CD4-positive, CD25-positive, alpha-beta regulatory T cell (primary cell): ENCODE results near the gene MPP2. TPM values are rescaled to one million over a fixed set of nuclear protein-coding genes. Genes with fewer than 3 reads are reported as not detected.

Experiments
- ATAC-seq, 2 donors: fragments of 150-1000 bp; cut with Tn5 transposase; one replicate each; pipeline ENCODE4 v1.10.0; 2021; ENCODE audit warnings: low read depth in 2 of 2, moderate number of reproducible peaks in 2 of 2, moderate library complexity in 1 of 2
- DNase-seq, 3 donors: peaks; one replicate each; pipeline versions ENCODE4 v3.0.0 to v3.0.0-alpha.2; 2012 to 2022; ENCODE audit warnings: mixed read lengths in 1 of 3
- H3K27ac ChIP-seq: one replicate; pipeline ENCODE4 v1.7.0; 2013; ENCODE audit warnings: mild to moderate bottlenecking, low read length; ENCODE audit not compliant: insufficient read depth, poor library complexity, severe bottlenecking
- H3K27me3 ChIP-seq: one replicate; pipeline ENCODE4 v1.7.0; 2013; ENCODE audit warnings: low read length; ENCODE audit not compliant: control insufficient read depth, insufficient read depth
- H3K36me3 ChIP-seq: one replicate; pipeline ENCODE4 v1.7.0; 2013; ENCODE audit warnings: mild to moderate bottlenecking, low read length, moderate library complexity; ENCODE audit not compliant: control insufficient read depth, insufficient read depth
- H3K4me1 ChIP-seq: 2 replicates; pipeline ENCODE4 v1.7.0; 2013; ENCODE audit warnings: mild to moderate bottlenecking, low read length; ENCODE audit not compliant: insufficient read depth, control insufficient read depth, poor library complexity, severe bottlenecking
- H3K4me3 ChIP-seq: one replicate; pipeline ENCODE4 v1.7.0; 2013; ENCODE audit warnings: low read depth, mild to moderate bottlenecking, low read length, moderate library complexity
- H3K9me3 ChIP-seq, 2 experiments: 1 replicate in 1 of 2; 2 replicates in 1 of 2; pipeline ENCODE4 v1.7.0; 2013; ENCODE audit warnings: low read length in 2 of 2, mild to moderate bottlenecking in 1 of 2, moderate library complexity in 1 of 2; ENCODE audit not compliant: control insufficient read depth in 2 of 2
- H3K27ac Mint-ChIP-seq, 3 donors: one replicate each; pipeline ENCODE4 v1.8.0; 2020 to 2022; ENCODE audit warnings: mild to moderate bottlenecking in 3 of 3, mixed read lengths in 3 of 3, moderate library complexity in 2 of 3
- H3K27me3 Mint-ChIP-seq: one replicate; pipeline ENCODE4 v1.8.0; 2022; ENCODE audit warnings: mild to moderate bottlenecking, mixed read lengths
- H3K36me3 Mint-ChIP-seq: one replicate; pipeline ENCODE4 v1.8.0; 2020; ENCODE audit warnings: mixed read lengths
- H3K4me1 Mint-ChIP-seq, 4 donors: one replicate each; pipeline ENCODE4 v1.8.0; 2020 to 2022; ENCODE audit warnings: mixed read lengths in 4 of 4, mild to moderate bottlenecking in 1 of 4
- H3K4me3 Mint-ChIP-seq, 4 donors: one replicate each; pipeline ENCODE4 v1.8.0; 2020 to 2022; ENCODE audit warnings: mild to moderate bottlenecking in 4 of 4, mixed read lengths in 4 of 4, moderate library complexity in 3 of 4
- H3K9me3 Mint-ChIP-seq, 7 donors: one replicate each; pipeline ENCODE4 v1.8.0; 2020 to 2022; ENCODE audit warnings: mixed read lengths in 7 of 7, mild to moderate bottlenecking in 3 of 7, moderate library complexity in 2 of 7
- polyA plus RNA-seq, 4 donors: library from polyadenylated mRNA; unstranded; fragments of 300-500 nt; fragmentation: Illumina TruSeq; gene quantifications; one replicate each; pipeline ENCODE4 v1.2.3, GENCODE V29; 2021
- total RNA-seq: library from RNA; stranded (reverse); gene quantifications from one replicate; pipeline ENCODE4 v1.2.3, GENCODE V29; 2022

Gene MPP2
- total and polyA plus RNA-seq, 5 donors from 2014 or later: 0.47 to 1.6 TPM; not detected in 3

DNA sequence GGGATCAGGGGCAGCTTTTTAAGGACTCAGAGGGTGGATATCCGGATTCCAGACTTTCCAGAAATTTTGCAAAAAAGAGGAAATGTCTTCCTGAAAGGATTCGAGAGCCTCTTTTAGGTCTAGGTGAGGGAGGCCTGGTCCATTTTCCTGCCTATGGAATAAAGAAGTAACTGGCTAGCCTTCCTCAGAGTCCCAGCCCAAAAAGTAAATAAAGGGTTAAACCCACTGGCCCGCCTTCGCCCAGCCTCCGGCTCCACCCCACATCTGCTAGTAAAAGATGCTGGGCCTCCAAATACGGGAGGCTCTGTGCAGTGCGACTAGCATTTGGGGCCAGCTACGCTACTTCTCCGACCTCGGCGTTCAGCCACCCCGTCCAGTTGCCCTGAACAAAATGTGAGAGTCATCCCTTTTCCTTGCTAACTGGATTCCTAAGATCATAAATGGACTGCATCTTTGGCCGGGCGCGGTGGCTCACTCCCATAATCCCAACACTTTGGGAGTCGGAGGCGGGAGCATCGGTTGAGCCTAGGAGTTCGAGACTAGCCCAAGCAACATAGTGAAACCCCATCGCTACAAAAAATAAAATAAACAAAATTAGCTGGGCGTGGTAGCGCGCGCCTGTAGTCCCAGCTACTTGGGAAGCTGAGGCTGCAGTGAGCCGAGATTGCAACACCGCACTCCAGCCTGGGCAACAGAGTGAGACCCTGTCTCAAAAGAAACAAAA lies 824 bp upstream of the MPP2 start:
- H3K4me1 ChIP-seq: peaks cover 25% of the 10 kb centered on the region
- DNase-seq: peak in 2 of 3 donors; percentile 57 to 58
- Mint-ChIP-seq H3K9me3 (no peaks in the 10 kb centered on the region), H3K27ac (peak overlapping the region in 1 of 3 donors; percentile 90), H3K4me1 (peaks cover 0 to 27% (median 14%) of the 10 kb centered on the region in 4 donors), H3K36me3 (no peaks in the 10 kb centered on the region), H3K27me3 (peaks cover 65% of the 10 kb centered on the region), H3K4me3 (peak overlapping the region; percentile 2 to 88 (median 79))
- H3K27me3 ChIP-seq: peaks cover 18% of the 10 kb centered on the region
- no peak overlapping the region for H3K27ac ChIP-seq
- ATAC-seq: peak in 1 of 2 donors; percentile 46
- peak overlapping the region; percentile 44 for H3K4me3 ChIP-seq
- H3K36me3 ChIP-seq: no peaks in the 10 kb centered on the region
- H3K9me3 ChIP-seq: no peaks in the 10 kb centered on the region

- Mint-ChIP-seq H3K36me3 (no peaks in the 10 kb centered on the region), H3K27ac (peak overlapping the region in 2 of 3 donors; percentile 90 to 95), H3K27me3 (peaks cover 66% of the 10 kb centered on the region), H3K4me1 (peaks cover 0 to 27% (median 14%) of the 10 kb centered on the region in 4 donors), H3K4me3 (peak overlapping the region; percentile 74 to 92 (median 86)), H3K9me3 (no peaks in the 10 kb centered on the region)
- H3K9me3 ChIP-seq: no peaks in the 10 kb centered on the region
- peaks cover 25% of the 10 kb centered on the region for H3K4me1 ChIP-seq
- H3K27ac ChIP-seq: no peak overlapping the region
- no peaks in the 10 kb centered on the region for H3K36me3 ChIP-seq
- DNase-seq: peak in 1 of 3 donors; percentile 38
- H3K27me3 ChIP-seq: peaks cover 18% of the 10 kb centered on the region
- no peak overlapping the region for H3K4me3 ChIP-seq
- no peak for ATAC-seq
These were observed 348 bp downstream of the MPP2 start for GRCh38 chr17:43906951-43907424.

DNA sequence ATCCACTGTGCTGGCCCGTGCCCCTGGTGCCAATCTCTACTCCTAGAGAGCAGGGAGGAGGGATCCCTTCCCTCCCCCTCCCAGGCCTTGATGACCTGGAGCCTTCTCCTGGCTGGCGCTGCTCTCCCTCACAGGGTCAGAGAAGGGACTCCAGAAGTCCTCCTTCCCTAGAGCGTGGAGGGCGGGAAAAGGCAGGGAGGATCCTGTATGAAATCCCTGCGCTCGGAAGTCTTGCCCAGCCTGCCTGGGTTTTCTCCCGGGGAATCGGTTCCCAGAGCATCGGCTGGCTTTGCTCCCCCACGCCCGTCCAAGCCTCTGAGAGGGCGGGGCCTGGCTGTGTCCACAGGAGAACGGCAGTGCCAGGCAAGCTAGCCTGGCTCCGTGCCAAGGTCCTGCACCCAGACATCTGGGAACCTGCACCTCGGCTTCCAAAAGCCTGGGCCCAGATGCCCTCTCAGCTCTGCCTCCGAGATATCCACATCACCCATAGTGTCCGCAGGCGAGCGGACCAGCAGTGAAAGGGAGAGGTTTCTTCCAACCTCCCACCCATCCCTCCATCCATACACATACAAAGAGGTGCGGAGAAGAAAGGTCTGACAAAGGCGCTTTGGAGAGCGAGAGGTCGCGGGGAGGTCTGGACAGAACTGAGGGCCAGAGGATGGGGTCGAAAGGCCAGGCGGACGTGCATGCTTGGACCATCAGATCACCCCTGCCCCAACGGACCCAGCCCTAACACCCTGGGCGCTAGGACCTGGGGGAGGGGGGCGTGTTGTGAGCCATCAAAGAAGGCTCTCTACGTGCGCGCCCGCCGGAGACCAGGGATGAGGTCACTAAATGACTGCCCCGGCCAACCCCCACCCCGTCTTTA lies 1.1 kb downstream of the MPP2 start:
- no peak overlapping the region for H3K4me3 ChIP-seq
- H3K27ac Mint-ChIP-seq: peak overlapping the region in 2 of 3 donors; percentile 90 to 95
- H3K27me3 ChIP-seq: peaks cover 22% of the 10 kb centered on the region
- H3K9me3 Mint-ChIP-seq: no peaks in the 10 kb centered on the region
- H3K9me3 ChIP-seq: no peaks in the 10 kb centered on the region
- ATAC-seq (peak; percentile 19 to 39), DNase-seq (peak in 1 of 3 donors; percentile 34)
- H3K27ac ChIP-seq: no peak overlapping the region
- H3K36me3 Mint-ChIP-seq: no peaks in the 10 kb centered on the region
- H3K27me3 Mint-ChIP-seq: peaks cover 72% of the 10 kb centered on the region
- H3K4me3 Mint-ChIP-seq: peak overlapping the region; percentile 74 to 88 (median 85)
- peaks cover 25% of the 10 kb centered on the region for H3K4me1 ChIP-seq
- H3K36me3 ChIP-seq: no peaks in the 10 kb centered on the region
- peaks cover 0 to 29% (median 15%) of the 10 kb centered on the region in 4 donors for H3K4me1 Mint-ChIP-seq

DNA sequence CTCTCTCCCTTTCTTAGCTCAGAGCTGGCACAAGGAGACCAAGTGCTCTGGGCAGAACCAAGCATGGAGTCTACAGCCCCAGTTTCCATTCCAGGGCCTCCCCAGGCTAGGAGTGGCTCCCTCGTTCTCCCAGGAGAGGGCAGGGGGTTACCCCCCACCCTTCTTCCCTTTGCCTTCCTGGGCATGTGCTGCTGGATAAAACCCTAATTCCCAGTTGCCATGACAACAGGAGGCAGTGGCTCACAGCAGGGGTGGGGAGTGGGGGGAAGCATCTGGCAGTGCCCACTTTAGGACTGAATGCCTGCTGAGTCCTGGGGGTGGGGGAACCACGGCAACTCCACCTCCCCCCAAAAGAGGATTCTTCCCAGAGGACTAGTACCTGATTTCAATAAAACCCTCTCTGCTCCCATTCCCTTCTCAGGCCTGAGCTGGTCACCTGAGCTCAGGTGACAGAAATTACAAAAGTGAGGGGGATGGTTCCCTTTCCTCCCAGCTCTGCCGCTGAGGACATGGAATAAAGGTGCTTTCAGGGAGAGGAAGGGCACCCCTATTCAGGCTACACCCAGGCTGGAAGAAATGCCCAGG lies 1.8 kb downstream of the MPP2 start:
- Mint-ChIP-seq H3K4me1 (peaks cover 0 to 36% (median 15%) of the 10 kb centered on the region in 4 donors), H3K27me3 (peaks cover 79% of the 10 kb centered on the region), H3K36me3 (no peaks in the 10 kb centered on the region), H3K4me3 (peak overlapping the region in 2 of 4 donors; percentile 7 to 33), H3K9me3 (no peaks in the 10 kb centered on the region), H3K27ac (no peak overlapping the region)
- Histone ChIP-seq H3K9me3 (no peaks in the 10 kb centered on the region), H3K36me3 (no peaks in the 10 kb centered on the region), H3K4me3 (no peak overlapping the region), H3K27me3 (peaks cover 22% of the 10 kb centered on the region), H3K27ac (no peak overlapping the region), H3K4me1 (peaks cover 31% of the 10 kb centered on the region)
- no peak for ATAC-seq
- DNase-seq: no peak

DNA sequence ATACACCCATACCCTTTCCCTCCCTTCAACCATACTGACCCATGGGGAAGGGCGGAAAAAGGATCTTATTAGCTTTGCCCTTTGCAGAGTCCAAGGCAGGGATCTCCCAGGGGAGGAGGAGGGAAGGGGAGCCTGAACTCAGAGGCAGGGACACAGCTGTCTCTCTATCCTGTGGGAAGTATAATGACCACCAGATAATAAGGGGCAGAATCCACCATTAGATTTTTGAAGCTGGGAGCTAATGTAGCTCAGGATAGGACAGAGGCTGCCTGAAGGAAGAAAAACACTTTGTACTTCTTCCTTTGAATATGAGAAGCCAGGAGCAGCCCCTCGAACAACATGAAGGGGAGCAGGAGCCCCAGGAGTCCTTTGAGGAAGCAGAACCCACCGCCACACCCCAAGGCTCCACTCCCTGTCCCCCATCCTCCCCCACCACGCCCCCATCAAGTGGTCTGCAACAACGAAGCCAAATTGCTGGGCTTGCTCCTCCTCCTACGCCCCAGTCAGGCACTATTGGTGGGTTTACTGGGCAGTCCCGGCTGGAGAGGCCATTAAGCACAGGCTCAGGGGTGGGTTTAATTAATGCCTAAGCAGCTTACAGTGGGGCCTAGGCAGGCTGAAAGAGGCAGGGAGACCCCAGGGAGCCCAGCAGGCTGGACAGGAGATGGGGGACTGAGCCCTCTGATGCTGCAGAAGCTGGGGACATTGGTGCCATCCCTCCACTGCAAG lies 5.3 kb downstream of the MPP2 start:
- Mint-ChIP-seq H3K4me1 (peaks cover 0 to 32% (median 8%) of the 10 kb centered on the region in 4 donors), H3K9me3 (no peaks in the 10 kb centered on the region), H3K27me3 (peaks cover 69% of the 10 kb centered on the region), H3K4me3 (peak overlapping the region in 2 of 4 donors; percentile 53 to 89), H3K36me3 (peaks cover 6% of the 10 kb centered on the region), H3K27ac (no peak overlapping the region)
- Histone ChIP-seq H3K27ac (no peak overlapping the region), H3K4me1 (peaks cover 25% of the 10 kb centered on the region), H3K36me3 (no peaks in the 10 kb centered on the region), H3K4me3 (no peak overlapping the region), H3K27me3 (peaks cover 19% of the 10 kb centered on the region), H3K9me3 (no peaks in the 10 kb centered on the region)
- DNase-seq (no peak), ATAC-seq (no peak)

DNA sequence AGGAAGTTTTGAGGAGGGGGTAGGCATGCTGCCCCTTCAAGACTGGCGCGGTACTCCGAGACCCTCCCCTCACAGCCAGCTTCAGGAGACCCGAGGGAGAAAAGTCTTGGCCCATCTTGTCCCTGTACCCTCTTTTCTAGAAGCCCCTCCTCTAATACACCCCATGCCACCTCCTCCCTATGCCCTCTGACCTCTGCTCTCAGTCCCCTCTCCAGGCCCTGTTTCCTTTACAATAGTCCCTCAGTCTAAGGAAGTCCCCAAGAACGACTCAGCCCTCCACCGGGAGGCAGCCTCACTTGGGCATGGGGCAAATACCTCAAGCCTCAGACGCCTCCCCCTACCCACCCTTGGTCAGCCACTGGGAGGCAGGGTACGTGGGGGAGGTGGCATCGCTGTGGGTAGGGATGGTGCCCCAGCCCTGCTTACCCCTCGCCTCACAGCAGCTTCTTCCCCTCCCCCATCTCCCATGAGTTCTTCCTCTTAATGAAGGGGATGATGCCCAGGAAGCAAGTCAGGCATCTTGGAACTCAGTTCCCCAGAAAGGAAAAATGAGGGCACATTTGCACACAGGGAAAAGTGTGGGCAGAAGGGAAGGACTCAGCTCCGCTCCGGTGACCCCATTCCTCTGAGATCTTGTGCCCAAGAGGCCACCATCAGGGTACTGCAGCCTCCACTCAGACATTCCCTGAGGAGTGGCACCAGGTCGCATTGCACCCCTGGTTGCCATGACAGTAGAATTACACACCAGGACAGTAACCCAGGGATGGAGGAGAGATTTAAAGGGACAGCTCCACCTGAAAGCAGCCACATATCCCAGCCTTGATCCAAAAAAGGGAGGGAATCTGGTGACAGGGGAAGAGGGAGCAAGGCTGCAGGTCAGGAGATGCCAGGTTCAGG lies 6.2 kb downstream of the MPP2 start:
- no peak overlapping the region for H3K27ac ChIP-seq
- peaks cover 16% of the 10 kb centered on the region for H3K4me1 ChIP-seq
- H3K9me3 ChIP-seq: no peaks in the 10 kb centered on the region
- Mint-ChIP-seq H3K9me3 (no peaks in the 10 kb centered on the region), H3K36me3 (peaks cover 6% of the 10 kb centered on the region), H3K4me3 (peak overlapping the region; percentile 53 to 90 (median 82)), H3K27me3 (peaks cover 64% of the 10 kb centered on the region), H3K27ac (no peak overlapping the region), H3K4me1 (peaks cover 0 to 23% (median 3%) of the 10 kb centered on the region in 4 donors)
- ATAC-seq: no peak
- peaks cover 19% of the 10 kb centered on the region for H3K27me3 ChIP-seq
- no peaks in the 10 kb centered on the region for H3K36me3 ChIP-seq
- DNase-seq: no peak
- peak overlapping the region; percentile 43 for H3K4me3 ChIP-seq
